ENCODE results near the gene EML4.
"Not testable (repeated sequence)": the region's sequence is repeated elsewhere in the genome, so short reads cannot be mapped to it uniquely, and the experiment has no call there.

DNA sequence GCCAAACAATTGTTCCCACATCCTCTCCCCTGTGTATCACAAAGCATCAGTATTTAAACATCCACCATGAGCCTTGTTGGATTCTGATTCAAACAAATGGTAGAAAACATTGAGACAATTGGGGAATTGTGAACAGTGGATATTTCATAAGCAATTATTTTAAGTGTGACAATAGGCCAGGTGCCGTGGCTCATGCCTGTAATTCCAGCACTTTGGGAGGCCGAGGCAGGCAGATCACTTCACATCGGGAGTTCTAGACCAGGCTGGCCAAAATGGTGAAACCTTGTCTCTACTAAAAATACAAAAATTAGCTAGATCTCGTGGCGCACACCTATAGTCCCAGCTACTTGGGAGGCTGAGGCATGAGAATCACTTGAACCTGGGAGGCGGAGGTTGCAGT is 165.7 kb downstream of the EML4 start:
- TF ChIP-seq EZH2 (optimal IDR thresholded peaks at IDR 0.05; ENCODE audit: low read depth, low read length), result not testable (repeated sequence)
- TF ChIP-seq, protein P1, sequence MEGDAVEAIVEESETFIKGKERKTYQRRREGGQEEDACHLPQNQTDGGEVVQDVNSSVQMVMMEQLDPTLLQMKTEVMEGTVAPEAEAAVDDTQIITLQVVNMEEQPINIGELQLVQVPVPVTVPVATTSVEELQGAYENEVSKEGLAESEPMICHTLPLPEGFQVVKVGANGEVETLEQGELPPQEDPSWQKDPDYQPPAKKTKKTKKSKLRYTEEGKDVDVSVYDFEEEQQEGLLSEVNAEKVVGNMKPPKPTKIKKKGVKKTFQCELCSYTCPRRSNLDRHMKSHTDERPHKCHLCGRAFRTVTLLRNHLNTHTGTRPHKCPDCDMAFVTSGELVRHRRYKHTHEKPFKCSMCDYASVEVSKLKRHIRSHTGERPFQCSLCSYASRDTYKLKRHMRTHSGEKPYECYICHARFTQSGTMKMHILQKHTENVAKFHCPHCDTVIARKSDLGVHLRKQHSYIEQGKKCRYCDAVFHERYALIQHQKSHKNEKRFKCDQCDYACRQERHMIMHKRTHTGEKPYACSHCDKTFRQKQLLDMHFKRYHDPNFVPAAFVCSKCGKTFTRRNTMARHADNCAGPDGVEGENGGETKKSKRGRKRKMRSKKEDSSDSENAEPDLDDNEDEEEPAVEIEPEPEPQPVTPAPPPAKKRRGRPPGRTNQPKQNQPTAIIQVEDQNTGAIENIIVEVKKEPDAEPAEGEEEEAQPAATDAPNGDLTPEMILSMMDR (IDR thresholded peaks at IDR 0.05; ENCODE audit: low read length), result not testable (repeated sequence)

Data from MM.1S (cell line).